Tibial nerve (tissue), 3 donors: ENCODE measurements around the gene FIG4.

Experiments used
- POLR2A ChIP-seq, 2 donors: fragments of 450-650 bp; IDR thresholded peaks; one replicate each; pipeline ENCODE4 v1.6.1; 2017; ENCODE audit warnings: antibody characterized with exemption in 2 of 2, mild to moderate bottlenecking in 2 of 2, moderate library complexity in 2 of 2
- TF ChIP-seq, protein P1 (sequence below), 5 experiments: fragments of 200-600 bp in 3 of 5; fragments of 450-650 bp in 2 of 5; sonication (generic) in 3 of 5; IDR thresholded peaks; one replicate each; pipeline ENCODE4 v1.5.1; 2016 to 2019; ENCODE audit warnings: antibody characterized with exemption in 5 of 5, mild to moderate bottlenecking in 3 of 5, moderate library complexity in 2 of 5

DNA sequence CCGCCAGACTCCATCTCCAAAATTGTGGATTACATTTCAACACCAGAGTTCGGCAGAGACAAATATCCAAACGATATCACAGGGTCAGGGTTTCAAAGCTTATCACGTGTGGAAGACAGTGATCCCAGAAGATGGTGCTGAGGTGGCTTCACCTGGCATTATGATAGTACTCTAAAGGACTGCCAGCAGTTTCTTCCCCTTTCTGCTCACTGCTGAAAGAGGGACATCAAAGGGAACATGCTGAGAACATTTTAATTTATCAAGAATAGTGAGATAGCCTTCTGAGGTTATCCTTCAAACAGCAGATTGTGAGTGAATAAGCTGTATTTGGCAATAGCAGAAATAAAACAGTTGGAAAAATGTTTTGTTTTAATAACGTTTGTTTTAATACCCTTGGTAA is 79.7 kb downstream of the FIG4 start:
- TF ChIP-seq, protein P1, sequence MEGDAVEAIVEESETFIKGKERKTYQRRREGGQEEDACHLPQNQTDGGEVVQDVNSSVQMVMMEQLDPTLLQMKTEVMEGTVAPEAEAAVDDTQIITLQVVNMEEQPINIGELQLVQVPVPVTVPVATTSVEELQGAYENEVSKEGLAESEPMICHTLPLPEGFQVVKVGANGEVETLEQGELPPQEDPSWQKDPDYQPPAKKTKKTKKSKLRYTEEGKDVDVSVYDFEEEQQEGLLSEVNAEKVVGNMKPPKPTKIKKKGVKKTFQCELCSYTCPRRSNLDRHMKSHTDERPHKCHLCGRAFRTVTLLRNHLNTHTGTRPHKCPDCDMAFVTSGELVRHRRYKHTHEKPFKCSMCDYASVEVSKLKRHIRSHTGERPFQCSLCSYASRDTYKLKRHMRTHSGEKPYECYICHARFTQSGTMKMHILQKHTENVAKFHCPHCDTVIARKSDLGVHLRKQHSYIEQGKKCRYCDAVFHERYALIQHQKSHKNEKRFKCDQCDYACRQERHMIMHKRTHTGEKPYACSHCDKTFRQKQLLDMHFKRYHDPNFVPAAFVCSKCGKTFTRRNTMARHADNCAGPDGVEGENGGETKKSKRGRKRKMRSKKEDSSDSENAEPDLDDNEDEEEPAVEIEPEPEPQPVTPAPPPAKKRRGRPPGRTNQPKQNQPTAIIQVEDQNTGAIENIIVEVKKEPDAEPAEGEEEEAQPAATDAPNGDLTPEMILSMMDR (IDR thresholded peaks at IDR 0.05): no peak
- TF ChIP-seq POLR2A (IDR thresholded peaks at IDR 0.05): no peak
